NCI-H1092 (cell line): ENCODE data around the gene PRICKLE4.
"Not testable (repeated sequence)": the region's sequence is repeated elsewhere in the genome, so short reads cannot be mapped to it uniquely, and the experiment has no call there.

Experiments used
- DNase-seq: peaks from one replicate; lab custom pipeline; 2025; lab: John Stamatoyannopoulos, UW

The PRICKLE4 gene

GRCh38 chr6:41798901-41799558, 18.4 kb downstream of the PRICKLE4 start:
- no peak for DNase-seq

GRCh38 chr6:41799559-41799911, 19.0 kb downstream of the PRICKLE4 start:
- no peak for DNase-seq

GRCh38 chr6:41801380-41801779, 20.8 kb downstream of the PRICKLE4 start:
- no peak for DNase-seq

GRCh38 chr6:41805830-41806774, 25.5 kb downstream of the PRICKLE4 start:
- no peak for DNase-seq

GRCh38 chr6:41811095-41811494, 30.5 kb downstream of the PRICKLE4 start:
- DNase-seq: no peak

GRCh38 chr6:41811946-41812345, 31.4 kb downstream of the PRICKLE4 start:
- not testable (repeated sequence) for DNase-seq

GRCh38 chr6:41813469-41813868, 32.9 kb downstream of the PRICKLE4 start:
- DNase-seq: no peak

- DNase-seq: no peak
These were observed 33.4 kb downstream of the PRICKLE4 start for GRCh38 chr6:41813956-41814355.

GRCh38 chr6:41814629-41815028, 34.0 kb downstream of the PRICKLE4 start:
- DNase-seq: no peak

GRCh38 chr6:41815587-41815986, 35.0 kb downstream of the PRICKLE4 start:
- no peak for DNase-seq

GRCh38 chr6:41818271-41819054, 37.9 kb downstream of the PRICKLE4 start:
- DNase-seq: no peak

GRCh38 chr6:41821266-41821665, 40.7 kb downstream of the PRICKLE4 start:
- no peak for DNase-seq

- no peak for DNase-seq
These were observed 41.4 kb downstream of the PRICKLE4 start for GRCh38 chr6:41822021-41822420.

- DNase-seq: no peak
These were observed 42.6 kb downstream of the PRICKLE4 start for GRCh38 chr6:41823178-41823577.

- no peak for DNase-seq
These were observed 44.3 kb downstream of the PRICKLE4 start for GRCh38 chr6:41824571-41825569.

GRCh38 chr6:41826343-41827022, 45.9 kb downstream of the PRICKLE4 start:
- DNase-seq: no peak

- DNase-seq: no peak
These were observed 51.7 kb downstream of the PRICKLE4 start for GRCh38 chr6:41832263-41832662.

GRCh38 chr6:41836022-41836659, 55.6 kb downstream of the PRICKLE4 start:
- DNase-seq: no peak

GRCh38 chr6:41836660-41837052, 56.1 kb downstream of the PRICKLE4 start:
- no peak for DNase-seq
